HepG2 (cell line): Measurements from ENCODE around the gene CD44.

Experiments
- ELF3 ChIP-seq: IDR thresholded peaks from 2 replicates; pipeline ENCODE4 v1.6.1; 2016; ENCODE audit warnings: missing genetic modification reagents, missing compliant biosample characterization
- EZH2 ChIP-seq: conservative IDR thresholded peaks from 2 replicates; pipeline ENCODE4 v1.6.1; 2012; ENCODE audit warnings: mild to moderate bottlenecking, low read depth, low read length, moderate library complexity
- POLR2A ChIP-seq, 2 experiments: IDR thresholded peaks; 2 replicates each; pipeline ENCODE4 v1.6.1; 2011; ENCODE audit warnings: low read depth in 2 of 2, low read length in 2 of 2, mild to moderate bottlenecking in 1 of 2, moderate library complexity in 1 of 2; ENCODE audit not compliant: insufficient read depth in 1 of 2
- SNAPC2 ChIP-seq: sonication (generic); formaldehyde crosslinking; IDR thresholded peaks from 2 replicates; pipeline ENCODE4 v1.8.1; 2022; ENCODE audit warnings: mild to moderate bottlenecking, missing genetic modification reagents
- ZNF891 ChIP-seq: sonication (generic); formaldehyde crosslinking; IDR thresholded peaks from 2 replicates; pipeline ENCODE4 v1.5.0; 2020; ENCODE audit warnings: mild to moderate bottlenecking, missing genetic modification reagents
- TF ChIP-seq, protein P1 (sequence below): sonication (generic); formaldehyde crosslinking; IDR thresholded peaks from 2 replicates; pipeline ENCODE4 v1.5.0; 2020; ENCODE audit warnings: mild to moderate bottlenecking, missing genetic modification reagents, moderate library complexity

GRCh38 chr11:35134403-35135148, 4.4 kb upstream of the CD44 start:
- TF ChIP-seq ZNF891 (CRISPR knock-in tag), result no peak
- TF ChIP-seq EZH2, result no peak
- TF ChIP-seq, protein P1, sequence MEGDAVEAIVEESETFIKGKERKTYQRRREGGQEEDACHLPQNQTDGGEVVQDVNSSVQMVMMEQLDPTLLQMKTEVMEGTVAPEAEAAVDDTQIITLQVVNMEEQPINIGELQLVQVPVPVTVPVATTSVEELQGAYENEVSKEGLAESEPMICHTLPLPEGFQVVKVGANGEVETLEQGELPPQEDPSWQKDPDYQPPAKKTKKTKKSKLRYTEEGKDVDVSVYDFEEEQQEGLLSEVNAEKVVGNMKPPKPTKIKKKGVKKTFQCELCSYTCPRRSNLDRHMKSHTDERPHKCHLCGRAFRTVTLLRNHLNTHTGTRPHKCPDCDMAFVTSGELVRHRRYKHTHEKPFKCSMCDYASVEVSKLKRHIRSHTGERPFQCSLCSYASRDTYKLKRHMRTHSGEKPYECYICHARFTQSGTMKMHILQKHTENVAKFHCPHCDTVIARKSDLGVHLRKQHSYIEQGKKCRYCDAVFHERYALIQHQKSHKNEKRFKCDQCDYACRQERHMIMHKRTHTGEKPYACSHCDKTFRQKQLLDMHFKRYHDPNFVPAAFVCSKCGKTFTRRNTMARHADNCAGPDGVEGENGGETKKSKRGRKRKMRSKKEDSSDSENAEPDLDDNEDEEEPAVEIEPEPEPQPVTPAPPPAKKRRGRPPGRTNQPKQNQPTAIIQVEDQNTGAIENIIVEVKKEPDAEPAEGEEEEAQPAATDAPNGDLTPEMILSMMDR, result no peak
- TF ChIP-seq SNAPC2 (CRISPR knock-in tag), result no peak
- no peak for TF ChIP-seq ELF3
- TF ChIP-seq POLR2A (IDR thresholded peaks at IDR 0.05; ENCODE audit: insufficient read depth in 1 of 2, low read depth in 2 of 2, low read length in 2 of 2), result no peak
